GM21619 (cell line): ENCODE measurements around the gene PTMA.
"Not testable (repeated sequence)": the region's sequence is repeated elsewhere in the genome, so short reads cannot be mapped to it uniquely, and the experiment has no call there.

Experiments used
- ATAC-seq: cut with Tn5 transposase; IDR thresholded peaks from one replicate; pipeline ENCODE4 v1.9.1; 2021; ENCODE audit not compliant: unreplicated experiment

The PTMA gene

DNA sequence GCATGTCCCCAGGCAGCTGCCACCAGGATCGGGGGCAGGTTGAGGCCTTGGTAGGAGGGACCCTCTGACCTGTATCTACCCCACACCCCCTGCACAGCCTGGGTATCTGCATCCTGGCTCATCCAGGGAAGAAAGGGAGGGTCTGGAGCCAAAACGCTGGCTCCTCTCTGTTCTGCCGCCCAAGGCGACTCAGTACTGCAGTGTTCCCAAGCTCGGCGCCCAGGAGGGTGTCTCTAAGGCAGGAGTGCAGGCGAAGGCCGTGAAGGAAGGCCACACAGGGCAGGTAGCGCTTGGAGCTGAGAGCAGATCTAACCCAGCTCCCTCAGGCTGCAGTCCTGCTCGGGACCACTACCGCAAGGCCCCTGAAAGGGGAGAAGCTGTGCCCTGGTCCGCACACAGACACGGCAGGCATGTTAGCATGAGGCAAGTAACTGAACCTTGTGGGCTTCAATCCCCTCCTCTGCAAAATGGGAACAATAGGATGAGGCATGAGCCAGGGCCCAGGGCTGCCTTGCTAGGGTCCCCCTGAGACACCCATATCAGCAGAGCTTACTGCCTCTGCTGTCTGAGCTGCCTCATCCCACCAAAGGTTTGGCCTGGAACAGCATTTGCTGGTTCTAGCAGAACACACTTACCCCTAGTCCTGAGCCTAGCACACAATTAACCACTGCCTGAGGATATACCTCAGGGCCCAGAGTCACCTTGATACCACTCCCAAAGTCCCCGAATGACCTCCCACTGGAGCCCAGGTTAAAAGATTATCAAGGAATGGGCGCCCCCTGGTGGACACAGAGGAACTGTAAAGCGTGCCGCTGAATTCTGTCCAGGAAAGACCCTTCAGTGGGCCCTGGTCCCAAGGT lies 6.5 kb downstream of the PTMA start:
- ATAC-seq: peak; percentile 20

- ATAC-seq: no peak
These were observed 7.1 kb downstream of the PTMA start for GRCh38 chr2:231715499-231715837.

GRCh38 chr2:231715988-231716616 lies 7.8 kb downstream of the PTMA start:
- no peak for ATAC-seq

DNA sequence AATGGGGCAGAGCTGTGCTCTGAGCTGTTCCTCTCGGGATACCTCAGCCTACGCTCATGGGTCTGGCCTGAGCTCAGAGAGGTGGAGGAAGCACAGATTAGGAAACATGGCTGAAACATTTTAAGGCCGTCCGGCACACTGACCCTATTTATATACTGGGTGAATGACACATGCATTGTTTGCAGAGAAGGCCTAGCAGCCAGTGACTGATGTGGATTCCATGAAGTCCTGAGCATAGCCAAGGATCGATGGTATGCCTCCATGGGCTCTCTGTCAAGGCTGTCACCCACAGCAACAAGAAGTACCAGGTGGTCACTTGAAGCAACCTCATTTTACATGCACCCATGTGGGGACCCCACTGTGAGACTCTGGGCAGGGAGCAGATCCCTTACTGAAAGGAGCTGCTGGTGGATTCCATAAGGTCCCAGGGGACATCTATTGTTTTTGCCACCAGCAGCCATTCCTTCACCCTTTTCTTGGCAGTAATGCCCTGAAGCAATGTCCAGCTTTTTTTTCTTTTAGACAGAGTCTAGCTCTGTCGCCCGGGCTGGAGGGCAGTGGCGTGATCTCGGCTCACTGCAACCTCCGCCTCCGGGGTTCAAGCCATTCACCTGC lies 8.4 kb downstream of the PTMA start:
- no peak for ATAC-seq

GRCh38 chr2:231717281-231718171 lies 9.2 kb downstream of the PTMA start:
- ATAC-seq: peak; percentile 36

DNA sequence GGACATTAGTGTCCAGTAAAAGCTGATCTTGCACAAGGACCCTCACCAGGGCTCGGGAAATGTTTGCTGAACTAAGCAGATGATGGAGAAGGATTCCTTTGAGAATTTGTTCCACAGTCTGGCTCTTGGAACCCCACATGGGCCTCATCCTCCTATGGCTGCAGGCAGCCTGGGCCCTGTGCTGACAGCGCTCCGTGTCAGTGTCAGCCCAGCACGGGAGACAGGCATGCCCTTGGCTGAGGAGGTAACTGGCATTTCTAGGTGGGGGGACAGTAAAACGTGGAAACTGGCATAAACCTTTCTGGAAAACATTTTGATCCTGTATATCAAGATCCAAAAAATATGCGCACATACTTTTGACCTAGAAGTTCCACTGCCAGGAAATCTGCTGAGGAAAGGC lies 10.5 kb downstream of the PTMA start:
- no peak for ATAC-seq

GRCh38 chr2:231720292-231720986 lies 12.1 kb downstream of the PTMA start:
- no peak for ATAC-seq

DNA sequence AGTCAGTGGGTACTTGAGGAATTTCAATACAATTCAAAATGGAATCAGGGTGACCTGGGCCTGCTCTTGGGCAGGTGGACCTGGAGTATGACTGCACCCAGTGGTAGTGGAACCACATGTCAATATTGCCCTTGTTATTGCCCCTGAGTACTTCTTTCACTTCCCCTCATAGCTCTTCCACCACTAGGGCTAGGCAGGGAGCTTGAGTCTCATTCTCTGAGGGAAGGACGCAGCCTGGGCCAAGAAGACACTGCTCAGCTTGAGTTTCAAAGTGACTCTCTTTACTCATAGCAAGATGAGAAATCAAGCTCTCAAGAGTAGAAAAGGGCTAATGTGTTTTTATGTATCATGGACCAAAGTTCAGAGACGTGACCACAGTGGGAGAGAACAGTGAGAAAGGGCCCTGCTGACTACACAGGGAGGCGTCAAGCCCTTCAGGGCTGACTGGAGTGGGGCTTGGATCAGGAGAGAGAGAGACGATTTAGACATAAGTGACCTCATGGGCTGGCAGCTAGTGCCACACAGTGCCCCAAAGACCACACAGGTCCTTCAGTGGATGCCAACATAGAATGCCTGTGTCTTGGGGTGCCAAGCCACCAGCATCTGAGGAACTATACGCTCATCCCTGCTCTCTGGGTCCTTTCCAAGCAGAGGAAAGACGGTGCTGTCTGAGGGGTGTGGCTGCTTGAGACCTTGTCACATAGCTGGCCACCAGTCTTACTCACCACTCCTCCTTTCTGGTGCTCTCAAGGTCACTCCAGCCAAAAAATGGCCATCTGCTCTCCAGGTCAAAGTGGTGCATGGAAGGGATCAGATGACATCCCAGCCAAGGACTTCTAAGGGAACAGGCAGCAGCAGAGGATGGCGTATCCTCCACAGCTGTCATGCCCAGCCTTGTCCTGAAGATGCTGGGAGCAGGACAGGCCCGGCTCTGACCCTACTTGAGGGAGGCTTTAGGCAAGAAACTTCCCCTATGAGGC lies 13.0 kb downstream of the PTMA start:
- peak; percentile 69 for ATAC-seq

- no peak for ATAC-seq
These were observed 14.5 kb downstream of the PTMA start for GRCh38 chr2:231722721-231723307.

DNA sequence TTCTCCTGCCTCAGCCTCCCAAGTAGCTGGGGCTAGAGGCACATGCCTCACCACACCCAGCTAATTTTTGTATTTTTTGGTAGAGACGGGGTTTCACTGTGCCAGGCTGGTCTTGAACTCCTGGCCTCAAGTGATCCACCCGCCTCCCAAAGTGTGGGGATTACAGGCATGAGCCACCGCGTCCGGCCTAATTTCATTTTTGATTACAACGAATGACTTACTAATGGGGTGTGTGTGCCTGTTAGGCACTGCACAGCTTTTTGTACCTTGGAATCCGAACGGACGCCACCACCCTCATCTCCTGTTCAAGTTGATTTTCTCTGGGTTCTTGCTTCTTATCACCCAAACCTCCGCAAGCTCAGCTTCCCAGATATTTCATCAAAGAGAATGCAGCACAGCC lies 17.2 kb downstream of the PTMA start:
- ATAC-seq: no peak

DNA sequence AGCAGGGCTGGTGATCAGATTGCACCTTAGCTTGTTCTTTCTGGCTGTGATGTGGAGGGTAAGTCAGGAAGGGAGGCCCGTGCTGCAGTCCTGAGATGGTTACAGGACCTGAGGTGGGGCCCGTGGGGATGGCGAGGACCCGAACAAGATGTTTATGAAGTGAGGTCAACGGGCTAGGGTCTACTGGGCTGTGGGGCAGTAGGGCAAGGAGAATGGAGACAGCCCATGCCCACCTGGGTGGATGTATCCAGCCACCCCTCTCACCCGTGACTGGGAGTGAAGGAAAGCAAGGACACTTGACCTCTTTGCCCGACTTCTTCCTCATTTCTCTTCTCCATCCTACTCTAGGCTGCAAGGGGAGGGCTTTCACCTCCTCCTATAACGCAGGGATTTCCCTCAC lies 18.0 kb downstream of the PTMA start:
- no peak for ATAC-seq

- ATAC-seq: no peak
These were observed 19.3 kb downstream of the PTMA start for GRCh38 chr2:231727621-231728020.

DNA sequence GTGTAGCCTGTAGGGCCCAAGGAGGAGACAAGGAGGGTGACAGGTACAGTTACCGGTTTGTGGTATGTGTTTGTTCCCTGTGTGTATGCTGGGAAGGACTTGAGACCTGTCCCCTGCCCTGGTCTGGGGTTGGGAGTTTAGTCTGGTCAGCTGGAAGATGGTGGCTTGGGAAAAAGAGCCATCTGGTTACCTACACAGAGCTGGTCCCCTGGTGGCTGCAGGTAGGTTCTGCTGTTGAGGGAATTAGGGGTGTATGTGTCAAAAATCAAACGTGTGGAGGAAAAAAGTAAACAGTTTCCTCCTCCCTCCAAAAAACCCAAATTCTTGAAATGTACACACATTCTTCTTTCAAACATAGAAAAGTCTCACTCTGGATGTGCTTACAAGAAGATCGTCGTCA lies 24.3 kb downstream of the PTMA start:
- no peak for ATAC-seq

DNA sequence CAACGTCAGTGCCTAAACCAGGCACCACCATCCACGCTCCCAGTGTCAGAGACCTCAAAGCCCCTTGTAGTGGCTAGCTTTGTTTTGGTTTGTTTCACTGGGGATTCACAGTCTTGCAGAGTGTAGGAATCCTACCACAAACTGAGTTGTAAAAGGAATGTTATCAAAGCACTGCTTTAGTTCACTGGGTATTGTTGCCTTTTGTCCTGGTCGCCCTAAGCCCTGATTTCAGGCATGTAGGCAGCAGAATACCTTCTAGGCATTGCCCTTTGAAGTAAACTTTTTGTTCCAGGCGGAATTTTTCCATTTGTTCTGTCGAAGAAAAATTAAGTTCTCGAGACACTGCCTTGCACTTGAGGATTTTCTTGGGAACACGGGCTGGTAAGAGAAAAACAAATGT lies 29.4 kb downstream of the PTMA start:
- ATAC-seq: no peak

- ATAC-seq: no peak
These were observed 35.2 kb downstream of the PTMA start for GRCh38 chr2:231743376-231744116.

DNA sequence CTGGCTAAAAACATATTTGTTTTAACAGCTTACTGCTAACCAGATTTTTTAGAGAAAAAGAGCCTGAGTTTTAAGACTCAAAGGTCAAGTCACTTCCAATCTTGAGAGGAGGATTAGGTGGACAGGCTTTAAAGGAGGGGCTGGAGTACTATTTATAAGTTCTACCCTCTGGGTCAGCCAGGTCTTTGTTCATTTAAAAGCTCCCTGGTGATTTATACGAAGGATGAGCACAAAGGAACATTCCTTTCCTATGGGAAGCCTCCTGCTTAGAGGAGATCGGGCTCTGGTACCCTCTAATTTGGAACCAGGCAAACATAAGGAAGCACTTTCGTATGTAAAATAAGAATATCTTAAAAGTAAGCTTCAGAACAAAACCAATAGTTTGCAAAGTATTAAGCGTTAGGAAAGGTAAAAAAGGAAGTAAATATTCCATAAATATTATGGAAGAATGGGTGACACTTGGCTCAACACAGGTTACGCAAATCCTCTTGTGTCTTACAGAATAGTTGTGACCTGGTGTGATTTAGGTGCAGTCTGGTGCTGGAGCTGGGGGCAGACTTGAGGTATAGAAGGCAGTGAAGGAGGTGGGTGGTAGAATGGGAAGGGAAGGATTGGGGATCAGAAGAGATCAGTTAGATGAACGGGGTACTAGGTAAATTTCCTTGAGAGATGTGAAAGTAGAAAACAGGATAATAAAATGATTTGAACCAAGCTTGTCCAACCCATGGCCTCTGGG lies 37.1 kb downstream of the PTMA start:
- ATAC-seq: no peak

DNA sequence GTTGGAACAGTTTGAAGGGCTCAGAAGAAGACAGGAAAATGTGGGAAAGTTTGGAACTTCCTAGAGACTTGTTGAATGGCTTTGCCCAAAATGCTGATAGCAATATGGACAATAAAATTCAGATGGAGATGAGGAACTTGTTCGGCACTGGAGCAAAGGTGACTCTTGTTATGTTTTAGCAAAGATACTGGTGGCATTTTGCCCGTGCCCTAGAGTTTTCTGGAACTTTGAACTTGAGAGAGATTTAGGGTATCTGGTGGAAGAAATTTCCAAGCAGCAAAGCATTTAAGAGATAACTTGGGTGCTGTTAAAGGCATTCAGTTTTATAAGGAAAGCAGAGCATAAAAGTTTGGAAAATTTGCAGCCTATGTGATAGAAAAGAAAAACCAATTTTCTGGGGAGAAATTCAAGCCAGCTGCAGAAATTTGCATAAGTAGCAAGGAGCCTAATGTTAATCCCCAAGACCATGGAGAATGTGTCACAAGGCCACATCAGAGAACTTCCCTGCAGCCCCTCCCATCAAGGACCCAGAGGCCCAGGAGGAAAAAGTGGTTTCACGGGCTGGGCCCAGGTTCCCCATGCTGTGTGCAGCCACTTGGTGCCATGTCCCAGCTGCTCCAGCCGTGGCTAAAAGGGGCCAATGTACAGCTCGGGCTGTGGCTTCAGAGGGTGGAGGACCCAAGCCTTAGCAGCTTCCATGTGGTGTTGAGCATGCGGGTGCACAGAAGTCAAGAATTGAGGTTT lies 40.0 kb downstream of the PTMA start:
- not testable (repeated sequence) for ATAC-seq
